22Rv1 (cell line): ENCODE data around the gene TMED10.

Source experiments
- H3K27ac ChIP-seq: fragments of 450-650 bp; 2 replicates; pipeline ENCODE4 v1.5.1; 2017
- ZFX ChIP-seq: fragments of 450-650 bp; IDR thresholded peaks from 2 replicates; pipeline ENCODE4 v1.6.1; 2017; ENCODE audit warnings: antibody characterized with exemption, borderline replicate concordance
- TF ChIP-seq, protein P1 (sequence below): fragments of 450-650 bp; IDR thresholded peaks from 2 replicates; pipeline ENCODE4 v1.5.1; 2017; ENCODE audit warnings: mild to moderate bottlenecking

TMED10 gene

DNA sequence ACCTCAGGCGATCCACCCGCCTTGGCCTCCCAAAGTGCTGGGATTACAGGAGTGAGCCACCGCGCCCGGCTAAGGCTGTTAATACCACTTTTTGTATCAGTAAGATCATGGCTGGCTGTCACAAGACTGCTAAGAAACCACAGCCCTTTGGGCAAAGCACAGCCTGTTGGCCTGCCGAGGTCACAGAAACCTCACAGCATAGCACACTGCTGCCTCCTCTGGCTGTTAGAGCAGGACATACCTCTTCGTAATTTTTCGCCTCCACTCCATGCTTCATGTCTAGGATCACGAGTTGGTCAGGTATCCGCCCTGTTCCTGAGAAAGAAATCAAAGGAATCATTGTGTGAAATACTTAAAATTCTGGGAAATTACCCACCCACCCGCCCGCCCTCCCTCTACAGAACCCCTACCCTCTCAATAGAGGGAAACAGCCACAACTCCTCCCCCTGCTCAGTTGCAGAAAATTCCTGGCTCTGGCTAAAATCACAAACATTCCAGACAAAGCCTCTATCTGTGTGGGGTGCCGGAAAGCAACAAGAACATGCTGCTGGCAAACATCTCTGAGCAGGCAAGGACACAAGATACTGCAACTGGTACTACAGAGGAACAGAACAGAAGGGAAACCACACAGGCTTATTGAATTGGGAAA is 28.9 kb downstream of the TMED10 start:
- no peak for TF ChIP-seq ZFX
- TF ChIP-seq, protein P1, sequence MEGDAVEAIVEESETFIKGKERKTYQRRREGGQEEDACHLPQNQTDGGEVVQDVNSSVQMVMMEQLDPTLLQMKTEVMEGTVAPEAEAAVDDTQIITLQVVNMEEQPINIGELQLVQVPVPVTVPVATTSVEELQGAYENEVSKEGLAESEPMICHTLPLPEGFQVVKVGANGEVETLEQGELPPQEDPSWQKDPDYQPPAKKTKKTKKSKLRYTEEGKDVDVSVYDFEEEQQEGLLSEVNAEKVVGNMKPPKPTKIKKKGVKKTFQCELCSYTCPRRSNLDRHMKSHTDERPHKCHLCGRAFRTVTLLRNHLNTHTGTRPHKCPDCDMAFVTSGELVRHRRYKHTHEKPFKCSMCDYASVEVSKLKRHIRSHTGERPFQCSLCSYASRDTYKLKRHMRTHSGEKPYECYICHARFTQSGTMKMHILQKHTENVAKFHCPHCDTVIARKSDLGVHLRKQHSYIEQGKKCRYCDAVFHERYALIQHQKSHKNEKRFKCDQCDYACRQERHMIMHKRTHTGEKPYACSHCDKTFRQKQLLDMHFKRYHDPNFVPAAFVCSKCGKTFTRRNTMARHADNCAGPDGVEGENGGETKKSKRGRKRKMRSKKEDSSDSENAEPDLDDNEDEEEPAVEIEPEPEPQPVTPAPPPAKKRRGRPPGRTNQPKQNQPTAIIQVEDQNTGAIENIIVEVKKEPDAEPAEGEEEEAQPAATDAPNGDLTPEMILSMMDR, result no peak
- H3K27ac ChIP-seq, result no peak overlapping the region

GRCh38 chr14:75144944-75145343 is 31.5 kb downstream of the TMED10 start:
- no peak for TF ChIP-seq ZFX
- TF ChIP-seq, protein P1, result no peak

DNA sequence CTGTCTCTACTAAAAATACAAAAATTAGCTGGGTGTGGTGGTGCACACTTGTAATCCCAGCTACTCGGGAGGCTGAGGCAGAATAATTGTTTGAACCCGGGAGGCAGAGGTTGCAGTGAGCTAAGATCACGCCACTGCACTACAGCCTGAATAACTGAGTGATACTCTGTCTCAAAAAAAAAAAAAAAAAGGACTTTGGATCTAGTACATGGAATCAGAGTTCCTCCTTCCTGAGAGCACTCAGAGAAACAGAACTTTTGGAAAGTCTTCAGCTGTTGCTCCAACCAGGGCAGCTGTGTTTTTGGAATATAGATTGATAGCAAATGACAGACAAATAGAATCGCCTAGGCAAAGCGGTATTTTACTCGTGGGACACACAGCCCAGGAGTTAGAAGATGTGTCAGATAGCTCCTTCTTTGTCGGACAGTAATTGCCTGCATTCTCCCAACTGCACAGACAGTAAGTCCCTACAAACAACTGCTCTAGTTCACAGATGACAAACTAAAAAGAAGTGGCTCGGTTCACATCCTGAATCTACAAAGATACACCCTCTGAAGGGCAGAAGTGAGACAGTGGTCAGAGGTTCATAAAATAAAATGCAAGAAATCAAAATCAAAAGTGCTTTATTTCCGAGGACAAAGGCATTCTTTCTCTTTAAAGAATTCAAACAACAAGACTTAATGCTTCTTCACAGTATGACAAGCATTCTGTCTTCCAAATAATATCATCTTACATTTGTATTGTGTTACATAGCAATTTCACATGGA is 32.5 kb downstream of the TMED10 start:
- H3K27ac ChIP-seq, result no peak overlapping the region
- TF ChIP-seq, protein P1, result no peak
- no peak for TF ChIP-seq ZFX

More at GRCh38 chr14:75144944-75145343, 31.5 kb downstream of the TMED10 start:
- no peak overlapping the region for H3K27ac ChIP-seq

- no peak overlapping the region for H3K27ac ChIP-seq
- TF ChIP-seq, protein P1, result no peak
- TF ChIP-seq ZFX, result no peak
Observed at GRCh38 chr14:75142494-75142893, 33.9 kb downstream of the TMED10 start.

- H3K27ac ChIP-seq, result no peak overlapping the region
- no peak for TF ChIP-seq ZFX
- TF ChIP-seq, protein P1, result peak; percentile 20; the same call in 1 of the 2 replicates
Observed at GRCh38 chr14:75141967-75142366, 34.4 kb downstream of the TMED10 start.

DNA sequence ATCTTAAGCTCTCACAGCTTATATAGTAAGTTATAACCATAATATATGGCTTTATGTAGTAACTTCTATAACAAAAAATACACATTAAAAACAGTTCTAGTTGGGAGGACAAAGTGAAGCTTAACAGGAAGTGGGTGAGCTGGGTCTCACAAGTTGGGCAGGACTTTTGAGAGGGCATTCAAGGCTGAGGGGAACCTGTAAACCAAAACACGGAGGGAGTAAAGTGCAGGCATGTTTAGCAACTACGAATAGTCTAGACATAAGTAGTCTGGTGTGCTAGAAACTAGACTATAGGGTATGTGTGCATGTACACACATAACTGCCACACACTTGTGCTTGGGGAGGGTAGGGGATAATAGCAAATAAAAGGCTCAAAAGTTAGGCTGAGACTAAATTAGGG is 35.4 kb downstream of the TMED10 start:
- TF ChIP-seq ZFX, result no peak
- TF ChIP-seq, protein P1, result no peak
- no peak overlapping the region for H3K27ac ChIP-seq

GRCh38 chr14:75140620-75141019 is 35.8 kb downstream of the TMED10 start:
- TF ChIP-seq, protein P1, result no peak
- no peak for TF ChIP-seq ZFX
- no peak overlapping the region for H3K27ac ChIP-seq
